GM12892 (cell line): ENCODE results near the gene TAAR2.

Source experiments
- POLR2A ChIP-seq: IDR thresholded peaks from 2 replicates; pipeline ENCODE4 v1.6.1; 2011; ENCODE audit warnings: low read depth, low read length, control low read depth
- POLR2AphosphoS5 ChIP-seq: IDR thresholded peaks from 2 replicates; pipeline ENCODE4 v1.6.1; 2011; ENCODE audit warnings: low read depth, low read length, control low read depth
- TAF1 ChIP-seq: IDR thresholded peaks from 2 replicates; pipeline ENCODE4 v1.6.1; 2011; ENCODE audit warnings: low read depth, mild to moderate bottlenecking, control low read depth, low read length, borderline replicate concordance

- TF ChIP-seq POLR2AphosphoS5 (no peak), POLR2A (no peak), TAF1 (no peak)
Observed at GRCh38 chr6:132666118-132666517, 42.0 kb upstream of the TAAR2 start.
